Measurements from ENCODE around the gene ZNF764. TPM values are rescaled to one million over a fixed set of nuclear protein-coding genes. Genes with fewer than 3 reads are reported as not detected.
A peak's percentile ranks its signal among the peaks of the same experiment; 100 is the strongest.

The ZNF764 gene
- polyA plus RNA-seq, 3 donors: 0.94 to 4.6 (median 1.0) TPM

GRCh38 chr16:30519120-30520049, 38.8 kb downstream of the ZNF764 start:
- Histone ChIP-seq H3K79me2 (ENCODE audit: insufficient read depth, low read length) (no peaks in the 10 kb centered on the region), H3K4me1 (ENCODE audit: control insufficient read depth in 1 of 2, insufficient read depth in 2 of 2, low read length in 2 of 2) (peaks cover 0 to 4% of the 10 kb centered on the region in 2 donors), H3K36me3 (replicated peaks in 1 of 2; ENCODE audit: control insufficient read depth in 1 of 2, insufficient read depth in 2 of 2, low read length in 2 of 2) (peaks cover 73 to 81% of the 10 kb centered on the region in 2 donors), H3K9me3 (replicated peaks in 1 of 2; ENCODE audit: control insufficient read depth in 1 of 2, insufficient read depth in 1 of 2, low read length in 2 of 2) (no peaks in the 10 kb centered on the region), H3K4me3 (replicated peaks in 1 of 3; ENCODE audit: low read depth in 2 of 3, low read length in 3 of 3) (no peak overlapping the region), H4K20me1 (ENCODE audit: insufficient read depth, low read length) (peaks cover 89% of the 10 kb centered on the region), H3K4me2 (replicated peaks; ENCODE audit: extremely low read depth, low read length, poor library complexity, severe bottlenecking) (no peak overlapping the region), H3K27me3 (ENCODE audit: control insufficient read depth in 2 of 2, insufficient read depth in 2 of 2, low read length in 2 of 2) (no peaks in the 10 kb centered on the region), H3K27ac (ENCODE audit: low read depth in 1 of 2, low read length in 2 of 2) (no peak overlapping the region), H3K9ac (ENCODE audit: insufficient read depth, low read length, poor library complexity, severe bottlenecking) (no peak overlapping the region), H2AFZ (ENCODE audit: insufficient read depth, low read depth, low read length, poor library complexity, severe bottlenecking) (no peak overlapping the region)
- H3K4me3 Mint-ChIP-seq: peak overlapping the region in 1 of 2 donors; percentile 44
- peak overlapping the region in 6 of 7 donors; percentile 6 to 78 (median 42) for H3K27ac Mint-ChIP-seq
- 100% methylated on average over 9 of the region's 20 CpGs for WGBS (ENCODE audit: insufficient coverage)
- H3K27me3 Mint-ChIP-seq (ENCODE audit: low read depth in 3 of 3): peaks cover 0 to 2% (median 0%) of the 10 kb centered on the region in 3 donors
- intact Hi-C loops (cut with micrococcal nuclease): no loop called here
- H3K36me3 Mint-ChIP-seq: peaks cover 72 to 78% of the 10 kb centered on the region in 2 donors
- TF ChIP-seq CTCF (IDR thresholded peaks at IDR 0.05): no peak
- peaks cover 0 to 2% (median 0%) of the 10 kb centered on the region in 7 donors for H3K9me3 Mint-ChIP-seq
- DNase-seq: no peak
- H3K4me1 Mint-ChIP-seq: no peaks in the 10 kb centered on the region

GRCh38 chr16:30518552-30518951, 39.6 kb downstream of the ZNF764 start:
- Mint-ChIP-seq H3K27me3 (ENCODE audit: low read depth in 3 of 3) (peaks cover 0 to 2% (median 0%) of the 10 kb centered on the region in 3 donors), H3K27ac (peak overlapping the region in 3 of 7 donors; percentile 6 to 41 (median 25)), H3K4me3 (no peak overlapping the region), H3K4me1 (no peaks in the 10 kb centered on the region), H3K9me3 (no peaks in the 10 kb centered on the region), H3K36me3 (peaks cover 77 to 87% of the 10 kb centered on the region in 2 donors)
- DNase-seq: no peak
- H3K4me3 ChIP-seq (replicated peaks in 1 of 3; ENCODE audit: low read depth in 2 of 3, low read length in 3 of 3): no peak overlapping the region
- intact Hi-C loops (cut with micrococcal nuclease): no loop called here
- no peak overlapping the region for H2AFZ ChIP-seq (ENCODE audit: insufficient read depth, low read depth, low read length, poor library complexity, severe bottlenecking)
- no peaks in the 10 kb centered on the region for H3K27me3 ChIP-seq (ENCODE audit: control insufficient read depth in 2 of 2, insufficient read depth in 2 of 2, low read length in 2 of 2)
- H3K4me2 ChIP-seq (replicated peaks; ENCODE audit: extremely low read depth, low read length, poor library complexity, severe bottlenecking): no peak overlapping the region
- peaks cover 92% of the 10 kb centered on the region for H4K20me1 ChIP-seq (ENCODE audit: insufficient read depth, low read length)
- H3K9ac ChIP-seq (ENCODE audit: insufficient read depth, low read length, poor library complexity, severe bottlenecking): no peak overlapping the region
- H3K4me1 ChIP-seq (ENCODE audit: control insufficient read depth in 1 of 2, insufficient read depth in 2 of 2, low read length in 2 of 2): no peaks in the 10 kb centered on the region
- WGBS (ENCODE audit: insufficient coverage): no CpG with 5 or more reads among the region's 10 CpGs
- no peak overlapping the region for H3K27ac ChIP-seq (ENCODE audit: low read depth in 1 of 2, low read length in 2 of 2)
- TF ChIP-seq CTCF (IDR thresholded peaks at IDR 0.05): no peak
- peaks cover 79 to 88% of the 10 kb centered on the region in 2 donors for H3K36me3 ChIP-seq (replicated peaks in 1 of 2; ENCODE audit: control insufficient read depth in 1 of 2, insufficient read depth in 2 of 2, low read length in 2 of 2)
- H3K79me2 ChIP-seq (ENCODE audit: insufficient read depth, low read length): no peaks in the 10 kb centered on the region
- H3K9me3 ChIP-seq (replicated peaks in 1 of 2; ENCODE audit: control insufficient read depth in 1 of 2, insufficient read depth in 1 of 2, low read length in 2 of 2): no peaks in the 10 kb centered on the region

Data from CD14-positive monocyte (primary cell).